22Rv1 (cell line): ENCODE measurements around the gene RSPH10B.
"Not testable (repeated sequence)": the region's sequence is repeated elsewhere in the genome, so short reads cannot be mapped to it uniquely, and the experiment has no call there.

Experiments used
- H3K27ac ChIP-seq: fragments of 450-650 bp; 2 replicates; pipeline ENCODE4 v1.5.1; 2017
- ZFX ChIP-seq: fragments of 450-650 bp; IDR thresholded peaks from 2 replicates; pipeline ENCODE4 v1.6.1; 2017; ENCODE audit warnings: antibody characterized with exemption, borderline replicate concordance
- TF ChIP-seq, protein P1 (sequence below): fragments of 450-650 bp; IDR thresholded peaks from 2 replicates; pipeline ENCODE4 v1.5.1; 2017; ENCODE audit warnings: mild to moderate bottlenecking

The RSPH10B gene

GRCh38 chr7:5970347-5970911 lies at the start of gene RSPH10B:
TSS of gene RSPH10B (minus strand) at chr7:5970689. CDS start at chr7:5967116, 3,573 bp downstream.
- H3K27ac ChIP-seq = not testable (repeated sequence)

- peak overlapping the region; percentile 67 for H3K27ac ChIP-seq
- TF ChIP-seq, protein P1, sequence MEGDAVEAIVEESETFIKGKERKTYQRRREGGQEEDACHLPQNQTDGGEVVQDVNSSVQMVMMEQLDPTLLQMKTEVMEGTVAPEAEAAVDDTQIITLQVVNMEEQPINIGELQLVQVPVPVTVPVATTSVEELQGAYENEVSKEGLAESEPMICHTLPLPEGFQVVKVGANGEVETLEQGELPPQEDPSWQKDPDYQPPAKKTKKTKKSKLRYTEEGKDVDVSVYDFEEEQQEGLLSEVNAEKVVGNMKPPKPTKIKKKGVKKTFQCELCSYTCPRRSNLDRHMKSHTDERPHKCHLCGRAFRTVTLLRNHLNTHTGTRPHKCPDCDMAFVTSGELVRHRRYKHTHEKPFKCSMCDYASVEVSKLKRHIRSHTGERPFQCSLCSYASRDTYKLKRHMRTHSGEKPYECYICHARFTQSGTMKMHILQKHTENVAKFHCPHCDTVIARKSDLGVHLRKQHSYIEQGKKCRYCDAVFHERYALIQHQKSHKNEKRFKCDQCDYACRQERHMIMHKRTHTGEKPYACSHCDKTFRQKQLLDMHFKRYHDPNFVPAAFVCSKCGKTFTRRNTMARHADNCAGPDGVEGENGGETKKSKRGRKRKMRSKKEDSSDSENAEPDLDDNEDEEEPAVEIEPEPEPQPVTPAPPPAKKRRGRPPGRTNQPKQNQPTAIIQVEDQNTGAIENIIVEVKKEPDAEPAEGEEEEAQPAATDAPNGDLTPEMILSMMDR = no peak
- TF ChIP-seq ZFX = no peak
Observed at GRCh38 chr7:6016653-6016966, 46.1 kb upstream of the RSPH10B start.

DNA sequence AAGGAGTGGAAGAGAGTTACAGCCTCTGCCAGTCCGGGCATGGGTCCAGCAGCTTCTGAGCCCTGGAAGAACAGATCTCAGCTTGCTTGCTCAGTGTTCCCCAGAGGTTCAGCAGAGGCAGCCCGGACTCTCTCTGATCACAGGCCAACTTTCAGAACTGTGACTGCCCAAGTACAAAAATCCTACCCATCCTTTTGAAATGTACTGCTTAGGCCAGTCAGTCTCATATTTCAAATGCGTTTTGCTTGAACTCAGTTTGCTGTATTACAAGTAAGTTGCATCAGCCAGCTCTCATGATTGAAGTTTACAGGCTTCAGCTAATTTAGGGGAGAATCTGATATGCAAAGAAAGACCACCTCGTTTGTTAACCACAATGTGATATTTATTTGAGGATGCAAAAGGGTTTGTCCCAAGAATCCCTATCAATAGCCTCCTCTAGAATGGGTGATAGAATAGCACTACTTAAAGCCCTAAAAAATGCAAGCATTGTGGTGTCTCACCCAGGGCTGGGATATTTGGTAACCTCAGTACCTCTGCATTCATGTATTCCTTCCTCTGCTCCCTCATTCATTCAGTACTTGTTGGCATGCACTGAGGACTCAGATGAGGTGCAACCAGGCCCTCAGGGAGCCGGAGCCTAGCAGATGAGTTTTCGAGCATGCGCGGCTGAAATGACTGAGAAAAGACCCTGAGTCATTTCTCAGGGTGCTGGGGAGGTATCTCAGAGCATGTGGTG lies 45.6 kb upstream of the RSPH10B start:
- TF ChIP-seq ZFX = no peak
- TF ChIP-seq, protein P1 = no peak
- H3K27ac ChIP-seq = peak overlapping the region; percentile 67

- H3K27ac ChIP-seq = peak overlapping the region; percentile 15; the same call in 1 of the 2 replicates
Observed at GRCh38 chr7:6012355-6013104, 42.0 kb upstream of the RSPH10B start.

DNA sequence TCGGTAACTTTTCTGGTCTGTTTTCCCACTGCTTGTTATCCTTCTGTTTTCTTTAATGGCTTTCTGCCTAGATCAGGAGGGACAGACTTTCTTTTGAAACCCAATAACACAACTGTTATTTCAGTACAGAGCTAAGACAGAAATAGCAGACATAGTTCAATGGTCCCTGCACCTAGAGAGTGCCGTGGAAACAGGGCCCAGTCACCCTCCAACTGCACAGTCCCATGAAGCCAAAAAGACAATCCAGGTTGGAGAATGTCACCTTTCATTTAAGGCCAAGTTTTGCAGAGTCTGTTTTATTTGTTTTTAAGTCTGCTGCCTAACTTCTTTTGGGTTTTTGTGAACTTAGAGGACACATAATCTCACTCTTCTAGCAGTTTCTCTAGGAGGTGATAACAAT lies 41.1 kb upstream of the RSPH10B start:
- TF ChIP-seq ZFX = no peak
- TF ChIP-seq, protein P1 = no peak
- H3K27ac ChIP-seq = peak overlapping the region; percentile 15; the same call in 1 of the 2 replicates

More at GRCh38 chr7:6012355-6013104, 42.0 kb upstream of the RSPH10B start:
- TF ChIP-seq, protein P1 = no peak
- TF ChIP-seq ZFX = no peak

- H3K27ac ChIP-seq = peak overlapping the region; percentile 93
Observed at GRCh38 chr7:6010370-6010769, 39.9 kb upstream of the RSPH10B start.

GRCh38 chr7:6008668-6009611 lies 38.5 kb upstream of the RSPH10B start, which contains the start of the genes AIMP2 and PMS2:
TSS of gene AIMP2 (plus strand) at chr7:6009272. CDS start at chr7:6009364, 92 bp downstream.
TSS of gene PMS2 (minus strand) at chr7:6009049. CDS start at chr7:6009019, 30 bp downstream.
- no peak for TF ChIP-seq ZFX
- TF ChIP-seq, protein P1 = no peak
- peak within 1 kb of the TSS; percentile 93 for H3K27ac ChIP-seq

DNA sequence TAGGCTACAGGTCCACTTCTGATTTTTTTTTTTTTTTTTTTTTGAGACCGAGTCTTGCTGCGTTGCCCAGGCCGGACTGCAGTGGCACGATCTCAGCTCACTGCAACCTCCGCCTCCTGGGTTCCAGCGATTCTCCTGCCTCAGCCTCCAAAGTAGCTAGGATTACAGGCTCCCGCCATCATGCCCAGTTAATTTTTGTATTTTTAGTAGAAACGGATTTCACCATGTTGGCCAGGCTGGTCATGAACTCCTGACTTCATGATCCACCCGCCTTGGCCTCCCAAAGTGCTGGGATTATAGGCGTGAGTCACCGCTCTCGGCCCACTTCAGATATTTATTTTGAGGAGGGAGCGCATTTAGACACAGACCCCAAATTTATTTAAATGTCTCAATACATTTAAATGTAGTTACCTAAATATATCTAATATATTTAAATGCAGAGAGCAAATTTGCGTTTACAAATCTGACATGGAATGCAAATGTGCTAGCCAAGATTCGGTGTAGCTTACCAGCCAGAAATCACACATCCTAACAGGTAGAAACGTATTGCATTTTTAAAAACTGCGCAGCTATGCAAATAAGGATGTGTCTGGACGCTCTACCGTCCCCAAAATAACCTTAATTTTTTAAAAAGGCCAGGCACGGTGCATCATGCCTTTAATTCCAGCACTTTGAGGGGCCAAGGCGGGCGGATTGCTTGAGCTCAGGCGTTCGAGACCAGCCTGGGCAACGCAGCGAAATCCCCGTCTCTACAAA lies 37.5 kb upstream of the RSPH10B start:
- peak overlapping the region; percentile 93 for H3K27ac ChIP-seq
